GM19351 (cell line): ENCODE results near the gene FKBP1A.

Experiments used
- ATAC-seq: cut with Tn5 transposase; IDR thresholded peaks from one replicate; pipeline ENCODE4 v1.9.1; 2021; ENCODE audit warnings: mild to moderate bottlenecking, moderate library complexity; ENCODE audit not compliant: unreplicated experiment

The FKBP1A gene

GRCh38 chr20:1322511-1323245, 70.2 kb downstream of the FKBP1A start:
- ATAC-seq = no peak

GRCh38 chr20:1321654-1321939, 71.3 kb downstream of the FKBP1A start:
- no peak for ATAC-seq

- ATAC-seq = no peak
Measured at GRCh38 chr20:1320902-1321653, 71.8 kb downstream of the FKBP1A start.

GRCh38 chr20:1320016-1320415, 72.8 kb downstream of the FKBP1A start:
- ATAC-seq = no peak

GRCh38 chr20:1319462-1319861, 73.4 kb downstream of the FKBP1A start:
- ATAC-seq = no peak

- no peak for ATAC-seq
Measured at GRCh38 chr20:1319051-1319450, 73.8 kb downstream of the FKBP1A start.
